ENCODE results near the gene VASH2.
"Not testable (repeated sequence)": the region's sequence is repeated elsewhere in the genome, so short reads cannot be mapped to it uniquely, and the experiment has no call there.

Gene VASH2

GRCh38 chr1:212950243-212951125 is at the start of gene VASH2:
Gene VASH2, plus strand, starts transcription at chr1:212950541. Its CDS starts 1,002 bp downstream, at chr1:212951543.
- peak; percentile 53 for DNase-seq (ENCODE audit: low read depth)

GRCh38 chr1:212901290-212901689 is 49.1 kb upstream of the VASH2 start:
- no peak for DNase-seq (ENCODE audit: low read depth)

- DNase-seq (ENCODE audit: low read depth) = no peak
These were observed 48.3 kb upstream of the VASH2 start for GRCh38 chr1:212902054-212902453.

GRCh38 chr1:212903664-212904063 is 46.7 kb upstream of the VASH2 start:
- DNase-seq (ENCODE audit: low read depth) = no peak

- not testable (repeated sequence) for DNase-seq (ENCODE audit: low read depth)
These were observed 42.3 kb upstream of the VASH2 start for GRCh38 chr1:212908071-212908470.

GRCh38 chr1:212908971-212909370 is 41.4 kb upstream of the VASH2 start:
- DNase-seq (ENCODE audit: low read depth) = no peak

- no peak for DNase-seq (ENCODE audit: low read depth)
These were observed 40.7 kb upstream of the VASH2 start for GRCh38 chr1:212909652-212910063.

GRCh38 chr1:212910213-212910612 is 40.1 kb upstream of the VASH2 start:
- DNase-seq (ENCODE audit: low read depth) = not testable (repeated sequence)

GRCh38 chr1:212913638-212914037 is 36.7 kb upstream of the VASH2 start:
- DNase-seq (ENCODE audit: low read depth) = not testable (repeated sequence)

- not testable (repeated sequence) for DNase-seq (ENCODE audit: low read depth)
These were observed 36.2 kb upstream of the VASH2 start for GRCh38 chr1:212914110-212914509.

- no peak for DNase-seq (ENCODE audit: low read depth)
These were observed 35.6 kb upstream of the VASH2 start for GRCh38 chr1:212914789-212915188.

GRCh38 chr1:212915245-212916091 is 34.9 kb upstream of the VASH2 start:
- no peak for DNase-seq (ENCODE audit: low read depth)

GRCh38 chr1:212916481-212917133 is 33.7 kb upstream of the VASH2 start:
- DNase-seq (ENCODE audit: low read depth) = no peak

GRCh38 chr1:212917134-212917485 is 33.2 kb upstream of the VASH2 start:
- DNase-seq (ENCODE audit: low read depth) = no peak

- DNase-seq (ENCODE audit: low read depth) = no peak
These were observed 32.5 kb upstream of the VASH2 start for GRCh38 chr1:212917858-212918257.

- no peak for DNase-seq (ENCODE audit: low read depth)
These were observed 31.5 kb upstream of the VASH2 start for GRCh38 chr1:212918824-212919223.

GRCh38 chr1:212920246-212920645 is 30.1 kb upstream of the VASH2 start:
- no peak for DNase-seq (ENCODE audit: low read depth)

GRCh38 chr1:212920896-212921295 is 29.4 kb upstream of the VASH2 start:
- DNase-seq (ENCODE audit: low read depth) = no peak

GRCh38 chr1:212922016-212922415 is 28.3 kb upstream of the VASH2 start:
- no peak for DNase-seq (ENCODE audit: low read depth)

- no peak for DNase-seq (ENCODE audit: low read depth)
These were observed 24.0 kb upstream of the VASH2 start for GRCh38 chr1:212926372-212926771.

- no peak for DNase-seq (ENCODE audit: low read depth)
These were observed 21.7 kb upstream of the VASH2 start for GRCh38 chr1:212928323-212929291.
